Measurements from ENCODE around the gene CMSS1.

DNA sequence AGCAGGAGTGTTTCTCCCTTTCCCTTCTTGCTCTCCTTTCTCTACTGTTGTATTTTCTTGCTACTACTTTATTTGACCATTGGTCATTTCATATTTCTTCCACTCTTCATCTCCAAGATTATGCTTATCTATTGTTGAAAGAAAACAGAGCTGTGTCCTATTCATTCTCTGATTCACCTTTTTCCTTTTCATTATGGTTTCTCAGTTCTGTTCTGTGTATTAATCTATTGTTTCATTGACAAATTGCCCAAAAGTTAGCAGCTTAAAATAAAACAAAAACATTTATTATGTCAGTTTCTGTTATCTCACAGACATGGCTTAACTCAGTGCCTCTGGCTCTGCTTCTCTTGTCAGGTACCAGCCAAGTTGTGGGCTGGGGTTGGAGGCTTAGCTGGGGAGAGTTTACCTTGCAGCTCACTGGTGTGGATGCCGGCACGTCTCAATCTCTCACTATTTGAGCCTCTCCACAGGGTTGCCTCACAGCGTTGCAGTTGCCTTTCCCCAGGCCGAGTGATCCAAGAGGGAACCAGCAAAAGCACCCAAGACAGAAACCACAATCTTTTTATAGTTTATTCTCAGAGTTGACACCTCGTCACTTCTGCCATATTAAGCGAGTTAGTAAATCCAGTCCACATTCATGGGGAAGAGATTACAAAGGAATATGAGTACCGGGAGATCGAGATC, 333.5 kb downstream of the CMSS1 start:
- TF ChIP-seq, protein P1, sequence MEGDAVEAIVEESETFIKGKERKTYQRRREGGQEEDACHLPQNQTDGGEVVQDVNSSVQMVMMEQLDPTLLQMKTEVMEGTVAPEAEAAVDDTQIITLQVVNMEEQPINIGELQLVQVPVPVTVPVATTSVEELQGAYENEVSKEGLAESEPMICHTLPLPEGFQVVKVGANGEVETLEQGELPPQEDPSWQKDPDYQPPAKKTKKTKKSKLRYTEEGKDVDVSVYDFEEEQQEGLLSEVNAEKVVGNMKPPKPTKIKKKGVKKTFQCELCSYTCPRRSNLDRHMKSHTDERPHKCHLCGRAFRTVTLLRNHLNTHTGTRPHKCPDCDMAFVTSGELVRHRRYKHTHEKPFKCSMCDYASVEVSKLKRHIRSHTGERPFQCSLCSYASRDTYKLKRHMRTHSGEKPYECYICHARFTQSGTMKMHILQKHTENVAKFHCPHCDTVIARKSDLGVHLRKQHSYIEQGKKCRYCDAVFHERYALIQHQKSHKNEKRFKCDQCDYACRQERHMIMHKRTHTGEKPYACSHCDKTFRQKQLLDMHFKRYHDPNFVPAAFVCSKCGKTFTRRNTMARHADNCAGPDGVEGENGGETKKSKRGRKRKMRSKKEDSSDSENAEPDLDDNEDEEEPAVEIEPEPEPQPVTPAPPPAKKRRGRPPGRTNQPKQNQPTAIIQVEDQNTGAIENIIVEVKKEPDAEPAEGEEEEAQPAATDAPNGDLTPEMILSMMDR (IDR thresholded peaks at IDR 0.05) = no peak
- TF ChIP-seq POLR2A (IDR thresholded peaks at IDR 0.05) = no peak

Measured in uterus (tissue), 2 donors.